ENCODE measurements around the gene CWC25. TPM values are rescaled to one million over a fixed set of nuclear protein-coding genes. Genes with fewer than 3 reads are reported as not detected.

CWC25 gene
- total and polyA plus RNA-seq, 2 of the 13 experiments (the other 11 are each of a cell fraction or from before 2014, with no cell fraction given): 15.6 to 22.7 TPM

GRCh38 chr17:38825762-38826247 is 684 bp upstream of the CWC25 start (continued):
- TF ChIP-seq HNF1B (CRISPR knock-in tag; IDR thresholded peaks at IDR 0.05): no peak
- no peak for TF ChIP-seq ZNF296 (CRISPR knock-in tag; conservative IDR thresholded peaks at IDR 0.05)
- no peak for TF ChIP-seq ZNF652 (CRISPR knock-in tag; IDR thresholded peaks at IDR 0.05; ENCODE audit: borderline replicate concordance, low read depth)
- TF ChIP-seq ZNF703 (CRISPR knock-in tag; IDR thresholded peaks at IDR 0.05; ENCODE audit: borderline replicate concordance): no peak
- no peak for TF ChIP-seq NFRKB (IDR thresholded peaks at IDR 0.05)
- TF ChIP-seq, protein P1, sequence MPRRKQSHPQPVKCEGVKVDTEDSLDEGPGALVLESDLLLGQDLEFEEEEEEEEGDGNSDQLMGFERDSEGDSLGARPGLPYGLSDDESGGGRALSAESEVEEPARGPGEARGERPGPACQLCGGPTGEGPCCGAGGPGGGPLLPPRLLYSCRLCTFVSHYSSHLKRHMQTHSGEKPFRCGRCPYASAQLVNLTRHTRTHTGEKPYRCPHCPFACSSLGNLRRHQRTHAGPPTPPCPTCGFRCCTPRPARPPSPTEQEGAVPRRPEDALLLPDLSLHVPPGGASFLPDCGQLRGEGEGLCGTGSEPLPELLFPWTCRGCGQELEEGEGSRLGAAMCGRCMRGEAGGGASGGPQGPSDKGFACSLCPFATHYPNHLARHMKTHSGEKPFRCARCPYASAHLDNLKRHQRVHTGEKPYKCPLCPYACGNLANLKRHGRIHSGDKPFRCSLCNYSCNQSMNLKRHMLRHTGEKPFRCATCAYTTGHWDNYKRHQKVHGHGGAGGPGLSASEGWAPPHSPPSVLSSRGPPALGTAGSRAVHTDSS (CRISPR knock-in tag; conservative IDR thresholded peaks at IDR 0.05): no peak
- no peak for TF ChIP-seq ZSCAN12 (CRISPR knock-in tag; IDR thresholded peaks at IDR 0.05)
- TF ChIP-seq PATZ1 (CRISPR knock-in tag; IDR thresholded peaks at IDR 0.05): no peak
- TF ChIP-seq, protein P2, sequence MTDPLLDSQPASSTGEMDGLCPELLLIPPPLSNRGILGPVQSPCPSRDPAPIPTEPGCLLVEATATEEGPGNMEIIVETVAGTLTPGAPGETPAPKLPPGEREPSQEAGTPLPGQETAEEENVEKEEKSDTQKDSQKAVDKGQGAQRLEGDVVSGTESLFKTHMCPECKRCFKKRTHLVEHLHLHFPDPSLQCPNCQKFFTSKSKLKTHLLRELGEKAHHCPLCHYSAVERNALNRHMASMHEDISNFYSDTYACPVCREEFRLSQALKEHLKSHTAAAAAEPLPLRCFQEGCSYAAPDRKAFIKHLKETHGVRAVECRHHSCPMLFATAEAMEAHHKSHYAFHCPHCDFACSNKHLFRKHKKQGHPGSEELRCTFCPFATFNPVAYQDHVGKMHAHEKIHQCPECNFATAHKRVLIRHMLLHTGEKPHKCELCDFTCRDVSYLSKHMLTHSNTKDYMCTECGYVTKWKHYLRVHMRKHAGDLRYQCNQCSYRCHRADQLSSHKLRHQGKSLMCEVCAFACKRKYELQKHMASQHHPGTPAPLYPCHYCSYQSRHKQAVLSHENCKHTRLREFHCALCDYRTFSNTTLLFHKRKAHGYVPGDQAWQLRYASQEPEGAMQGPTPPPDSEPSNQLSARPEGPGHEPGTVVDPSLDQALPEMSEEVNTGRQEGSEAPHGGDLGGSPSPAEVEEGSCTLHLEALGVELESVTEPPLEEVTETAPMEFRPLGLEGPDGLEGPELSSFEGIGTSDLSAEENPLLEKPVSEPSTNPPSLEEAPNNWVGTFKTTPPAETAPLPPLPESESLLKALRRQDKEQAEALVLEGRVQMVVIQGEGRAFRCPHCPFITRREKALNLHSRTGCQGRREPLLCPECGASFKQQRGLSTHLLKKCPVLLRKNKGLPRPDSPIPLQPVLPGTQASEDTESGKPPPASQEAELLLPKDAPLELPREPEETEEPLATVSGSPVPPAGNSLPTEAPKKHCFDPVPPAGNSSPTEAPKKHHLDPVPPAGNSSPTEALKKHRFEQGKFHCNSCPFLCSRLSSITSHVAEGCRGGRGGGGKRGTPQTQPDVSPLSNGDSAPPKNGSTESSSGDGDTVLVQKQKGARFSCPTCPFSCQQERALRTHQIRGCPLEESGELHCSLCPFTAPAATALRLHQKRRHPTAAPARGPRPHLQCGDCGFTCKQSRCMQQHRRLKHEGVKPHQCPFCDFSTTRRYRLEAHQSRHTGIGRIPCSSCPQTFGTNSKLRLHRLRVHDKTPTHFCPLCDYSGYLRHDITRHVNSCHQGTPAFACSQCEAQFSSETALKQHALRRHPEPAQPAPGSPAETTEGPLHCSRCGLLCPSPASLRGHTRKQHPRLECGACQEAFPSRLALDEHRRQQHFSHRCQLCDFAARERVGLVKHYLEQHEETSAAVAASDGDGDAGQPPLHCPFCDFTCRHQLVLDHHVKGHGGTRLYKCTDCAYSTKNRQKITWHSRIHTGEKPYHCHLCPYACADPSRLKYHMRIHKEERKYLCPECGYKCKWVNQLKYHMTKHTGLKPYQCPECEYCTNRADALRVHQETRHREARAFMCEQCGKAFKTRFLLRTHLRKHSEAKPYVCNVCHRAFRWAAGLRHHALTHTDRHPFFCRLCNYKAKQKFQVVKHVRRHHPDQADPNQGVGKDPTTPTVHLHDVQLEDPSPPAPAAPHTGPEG (CRISPR knock-in tag; IDR thresholded peaks at IDR 0.05): 0 out of 2 replicates have a peak, but pooled peaks have one; percentile 38
- no peak for TF ChIP-seq ARNT2 (CRISPR knock-in tag; IDR thresholded peaks at IDR 0.05; ENCODE audit: low read depth)
- TF ChIP-seq IRX3 (CRISPR knock-in tag; IDR thresholded peaks at IDR 0.05; ENCODE audit: borderline replicate concordance, low read depth): no peak
- no peak for TF ChIP-seq ZMAT5 (CRISPR knock-in tag; IDR thresholded peaks at IDR 0.05; ENCODE audit: borderline replicate concordance, low read depth)
- TF ChIP-seq ZC3H13 (CRISPR knock-in tag; IDR thresholded peaks at IDR 0.05): no peak
- no peak for TF ChIP-seq XRCC5 (optimal IDR thresholded peaks at IDR 0.05; ENCODE audit: low read length)
- no peak for TF ChIP-seq PHB2 (IDR thresholded peaks at IDR 0.05; ENCODE audit: partially characterized antibody)
- TF ChIP-seq SP140L (CRISPR knock-in tag; IDR thresholded peaks at IDR 0.05; ENCODE audit: borderline replicate concordance): no peak
- TF ChIP-seq, protein P3, sequence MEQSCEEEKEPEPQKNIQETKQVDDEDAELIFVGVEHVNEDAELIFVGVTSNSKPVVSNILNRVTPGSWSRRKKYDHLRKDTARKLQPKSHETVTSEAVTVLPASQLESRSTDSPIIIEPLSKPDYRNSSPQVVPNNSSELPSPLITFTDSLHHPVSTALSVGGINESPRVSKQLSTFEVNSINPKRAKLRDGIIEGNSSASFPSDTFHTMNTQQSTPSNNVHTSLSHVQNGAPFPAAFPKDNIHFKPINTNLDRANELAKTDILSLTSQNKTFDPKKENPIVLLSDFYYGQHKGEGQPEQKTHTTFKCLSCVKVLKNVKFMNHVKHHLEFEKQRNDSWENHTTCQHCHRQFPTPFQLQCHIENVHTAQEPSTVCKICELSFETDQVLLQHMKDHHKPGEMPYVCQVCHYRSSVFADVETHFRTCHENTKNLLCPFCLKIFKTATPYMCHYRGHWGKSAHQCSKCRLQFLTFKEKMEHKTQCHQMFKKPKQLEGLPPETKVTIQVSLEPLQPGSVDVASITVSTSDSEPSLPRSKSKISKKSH (CRISPR knock-in tag; IDR thresholded peaks at IDR 0.05; ENCODE audit: borderline replicate concordance): no peak

All from HepG2 (cell line).